ENCODE results near the gene ST6GAL2. TPM values are rescaled to one million over a fixed set of nuclear protein-coding genes. Genes with fewer than 3 reads are reported as not detected.

ST6GAL2 gene
- total RNA-seq, 1 donor from 2014 or later = 2.5 TPM

GRCh38 chr2:106863387-106863786, 22.6 kb downstream of the ST6GAL2 start:
- no peaks in the 10 kb centered on the region for H3K4me1 ChIP-seq

GRCh38 chr2:106859498-106859897, 26.5 kb downstream of the ST6GAL2 start:
- intact Hi-C loops (cut with DNase I) = no loop called here
- ATAC-seq (no peak), DNase-seq (no peak)
- no peaks in the 10 kb centered on the region for H3K27me3 ChIP-seq
- H3K9me3 ChIP-seq = no peaks in the 10 kb centered on the region
- TF ChIP-seq CTCF (IDR thresholded peaks at IDR 0.05) = no peak
- H3K36me3 ChIP-seq = no peaks in the 10 kb centered on the region
- no peak overlapping the region for H3K27ac ChIP-seq
- H3K4me3 ChIP-seq = no peak overlapping the region
- no peaks in the 10 kb centered on the region for H3K4me1 ChIP-seq

More at GRCh38 chr2:106863387-106863786, 22.6 kb downstream of the ST6GAL2 start:
- intact Hi-C loops (cut with DNase I) = no loop called here
- DNase-seq = no peak
- H3K36me3 ChIP-seq = no peaks in the 10 kb centered on the region
- H3K4me3 ChIP-seq = no peak overlapping the region
- no peaks in the 10 kb centered on the region for H3K9me3 ChIP-seq
- peak; percentile 42 for ATAC-seq
- H3K27ac ChIP-seq = no peak overlapping the region
- H3K27me3 ChIP-seq = no peaks in the 10 kb centered on the region
- no peak for TF ChIP-seq CTCF (IDR thresholded peaks at IDR 0.05)

- H3K36me3 ChIP-seq = no peaks in the 10 kb centered on the region
- no peak for TF ChIP-seq CTCF (IDR thresholded peaks at IDR 0.05)
- H3K4me3 ChIP-seq = no peak overlapping the region
- DNase-seq = no peak
- no peaks in the 10 kb centered on the region for H3K27me3 ChIP-seq
- ATAC-seq = no peak
- no peaks in the 10 kb centered on the region for H3K4me1 ChIP-seq
- intact Hi-C loops (cut with DNase I) = no loop called here
- no peaks in the 10 kb centered on the region for H3K9me3 ChIP-seq
- H3K27ac ChIP-seq = no peak overlapping the region
Observed at GRCh38 chr2:106858810-106859209, 27.2 kb downstream of the ST6GAL2 start.

- ATAC-seq (no peak), DNase-seq (no peak)
- H3K27ac ChIP-seq = no peak overlapping the region
- no peak for TF ChIP-seq CTCF (IDR thresholded peaks at IDR 0.05)
- no peaks in the 10 kb centered on the region for H3K4me1 ChIP-seq
- H3K27me3 ChIP-seq = no peaks in the 10 kb centered on the region
- no peaks in the 10 kb centered on the region for H3K9me3 ChIP-seq
- intact Hi-C loops (cut with DNase I) = no loop called here
- H3K4me3 ChIP-seq = no peak overlapping the region
- H3K36me3 ChIP-seq = no peaks in the 10 kb centered on the region
Observed at GRCh38 chr2:106857882-106858478, 28.0 kb downstream of the ST6GAL2 start.

GRCh38 chr2:106853631-106854030, 32.3 kb downstream of the ST6GAL2 start:
- DNase-seq (no peak), ATAC-seq (no peak)
- intact Hi-C loops (cut with DNase I) = no loop called here
- no peak overlapping the region for H3K4me3 ChIP-seq
- no peaks in the 10 kb centered on the region for H3K36me3 ChIP-seq
- H3K9me3 ChIP-seq = no peaks in the 10 kb centered on the region
- H3K27me3 ChIP-seq = no peaks in the 10 kb centered on the region
- H3K27ac ChIP-seq = no peak overlapping the region
- no peak for TF ChIP-seq CTCF (IDR thresholded peaks at IDR 0.05)
- H3K4me1 ChIP-seq = no peaks in the 10 kb centered on the region

Measured in upper lobe of right lung (tissue), 1 donor.